ENCODE measurements around the gene BPIFA2. TPM values are rescaled to one million over a fixed set of nuclear protein-coding genes. Genes with fewer than 3 reads are reported as not detected.
"Not testable (repeated sequence)": the region's sequence is repeated elsewhere in the genome, so short reads cannot be mapped to it uniquely, and the experiment has no call there.

BPIFA2 gene
- polyA plus RNA-seq, 2 donors: not detected

GRCh38 chr20:33169176-33169794, 1.3 kb downstream of the BPIFA2 start:
- Histone ChIP-seq H3K4me1 (ENCODE audit: control insufficient read depth in 2 of 2, insufficient read depth in 2 of 2, low read length in 1 of 2) (no peaks in the 10 kb centered on the region), H3K27me3 (ENCODE audit: control insufficient read depth in 1 of 2, insufficient read depth in 2 of 2, low read length in 2 of 2) (no peaks in the 10 kb centered on the region), H3K9me3 (ENCODE audit: control insufficient read depth in 2 of 2, insufficient read depth in 1 of 2, low read depth in 1 of 2, low read length in 1 of 2) (peaks cover 2 to 3% of the 10 kb centered on the region in 2 donors), H3K27ac (ENCODE audit: low read depth in 2 of 2, low read length in 1 of 2) (no peak overlapping the region), H3K4me3 (ENCODE audit: low read depth in 1 of 2, low read length in 2 of 2) (no peak overlapping the region), H3K36me3 (ENCODE audit: control insufficient read depth in 2 of 2, insufficient read depth in 2 of 2, low read length in 1 of 2) (no peaks in the 10 kb centered on the region)
- 55% methylated on average over 8 of the region's 8 CpGs for WGBS, 2 donors

GRCh38 chr20:33172781-33173180, 4.8 kb downstream of the BPIFA2 start:
- H3K4me3 ChIP-seq (ENCODE audit: low read depth in 1 of 2, low read length in 2 of 2): no peak overlapping the region
- no peaks in the 10 kb centered on the region for H3K27me3 ChIP-seq (ENCODE audit: control insufficient read depth in 1 of 2, insufficient read depth in 2 of 2, low read length in 2 of 2)
- no peak overlapping the region for H3K27ac ChIP-seq (ENCODE audit: low read depth in 2 of 2, low read length in 1 of 2)
- no peaks in the 10 kb centered on the region for H3K4me1 ChIP-seq (ENCODE audit: control insufficient read depth in 2 of 2, insufficient read depth in 2 of 2, low read length in 1 of 2)
- no peaks in the 10 kb centered on the region for H3K36me3 ChIP-seq (ENCODE audit: control insufficient read depth in 2 of 2, insufficient read depth in 2 of 2, low read length in 1 of 2)
- WGBS, 2 donors: 30 to 31% methylated on average over 7 of the region's 7 CpGs
- H3K9me3 ChIP-seq (ENCODE audit: control insufficient read depth in 2 of 2, insufficient read depth in 1 of 2, low read depth in 1 of 2, low read length in 1 of 2): peaks cover 2 to 3% of the 10 kb centered on the region in 2 donors

- Histone ChIP-seq H3K27me3 (ENCODE audit: control insufficient read depth in 1 of 2, insufficient read depth in 2 of 2, low read length in 2 of 2) (no peaks in the 10 kb centered on the region), H3K4me1 (ENCODE audit: control insufficient read depth in 2 of 2, insufficient read depth in 2 of 2, low read length in 1 of 2) (no peaks in the 10 kb centered on the region), H3K36me3 (ENCODE audit: control insufficient read depth in 2 of 2, insufficient read depth in 2 of 2, low read length in 1 of 2) (no peaks in the 10 kb centered on the region), H3K27ac (ENCODE audit: low read depth in 2 of 2, low read length in 1 of 2) (no peak overlapping the region), H3K9me3 (ENCODE audit: control insufficient read depth in 2 of 2, insufficient read depth in 1 of 2, low read depth in 1 of 2, low read length in 1 of 2) (peaks cover 2 to 3% of the 10 kb centered on the region in 2 donors), H3K4me3 (ENCODE audit: low read depth in 1 of 2, low read length in 2 of 2) (no peak overlapping the region)
- WGBS, 2 donors: 92 to 93% methylated on average over 3 of the region's 3 CpGs
Observed at GRCh38 chr20:33175123-33175522, 7.2 kb downstream of the BPIFA2 start.

- Histone ChIP-seq H3K4me3 (ENCODE audit: low read depth in 1 of 2, low read length in 2 of 2) (no peak overlapping the region), H3K27me3 (ENCODE audit: control insufficient read depth in 1 of 2, insufficient read depth in 2 of 2, low read length in 2 of 2) (no peaks in the 10 kb centered on the region), H3K36me3 (ENCODE audit: control insufficient read depth in 2 of 2, insufficient read depth in 2 of 2, low read length in 1 of 2) (no peaks in the 10 kb centered on the region), H3K27ac (ENCODE audit: low read depth in 2 of 2, low read length in 1 of 2) (no peak overlapping the region), H3K9me3 (ENCODE audit: control insufficient read depth in 2 of 2, insufficient read depth in 1 of 2, low read depth in 1 of 2, low read length in 1 of 2) (no peaks in the 10 kb centered on the region), H3K4me1 (ENCODE audit: control insufficient read depth in 2 of 2, insufficient read depth in 2 of 2, low read length in 1 of 2) (no peaks in the 10 kb centered on the region)
- WGBS, 2 donors: 37 to 39% methylated on average over 3 of the region's 3 CpGs
Observed at GRCh38 chr20:33176101-33176500, 8.1 kb downstream of the BPIFA2 start.

- no peaks in the 10 kb centered on the region for H3K27me3 ChIP-seq (ENCODE audit: control insufficient read depth in 1 of 2, insufficient read depth in 2 of 2, low read length in 2 of 2)
- WGBS, 2 donors: 80 to 81% methylated on average over 9 of the region's 9 CpGs
Observed at GRCh38 chr20:33177866-33178265, 9.9 kb downstream of the BPIFA2 start.

GRCh38 chr20:33178726-33179125, 10.8 kb downstream of the BPIFA2 start:
- WGBS, 2 donors: 74 to 75% methylated on average over 6 of the region's 6 CpGs
- H3K4me3 ChIP-seq (ENCODE audit: low read depth in 1 of 2, low read length in 2 of 2): no peak overlapping the region
- no peaks in the 10 kb centered on the region for H3K9me3 ChIP-seq (ENCODE audit: control insufficient read depth in 2 of 2, insufficient read depth in 1 of 2, low read depth in 1 of 2, low read length in 1 of 2)
- H3K27me3 ChIP-seq (ENCODE audit: control insufficient read depth in 1 of 2, insufficient read depth in 2 of 2, low read length in 2 of 2): no peaks in the 10 kb centered on the region
- no peak overlapping the region for H3K27ac ChIP-seq (ENCODE audit: low read depth in 2 of 2, low read length in 1 of 2)
- H3K36me3 ChIP-seq (ENCODE audit: control insufficient read depth in 2 of 2, insufficient read depth in 2 of 2, low read length in 1 of 2): no peaks in the 10 kb centered on the region
- no peaks in the 10 kb centered on the region for H3K4me1 ChIP-seq (ENCODE audit: control insufficient read depth in 2 of 2, insufficient read depth in 2 of 2, low read length in 1 of 2)

More at GRCh38 chr20:33177866-33178265, 9.9 kb downstream of the BPIFA2 start:
- H3K4me3 ChIP-seq (ENCODE audit: low read depth in 1 of 2, low read length in 2 of 2): no peak overlapping the region
- no peaks in the 10 kb centered on the region for H3K36me3 ChIP-seq (ENCODE audit: control insufficient read depth in 2 of 2, insufficient read depth in 2 of 2, low read length in 1 of 2)
- H3K27ac ChIP-seq (ENCODE audit: low read depth in 2 of 2, low read length in 1 of 2): no peak overlapping the region
- no peaks in the 10 kb centered on the region for H3K9me3 ChIP-seq (ENCODE audit: control insufficient read depth in 2 of 2, insufficient read depth in 1 of 2, low read depth in 1 of 2, low read length in 1 of 2)
- no peaks in the 10 kb centered on the region for H3K4me1 ChIP-seq (ENCODE audit: control insufficient read depth in 2 of 2, insufficient read depth in 2 of 2, low read length in 1 of 2)

GRCh38 chr20:33180169-33180568, 12.2 kb downstream of the BPIFA2 start:
- no peaks in the 10 kb centered on the region for H3K27me3 ChIP-seq (ENCODE audit: control insufficient read depth in 1 of 2, insufficient read depth in 2 of 2, low read length in 2 of 2)
- H3K4me3 ChIP-seq (ENCODE audit: low read depth in 1 of 2, low read length in 2 of 2): no peak overlapping the region
- no peaks in the 10 kb centered on the region for H3K4me1 ChIP-seq (ENCODE audit: control insufficient read depth in 2 of 2, insufficient read depth in 2 of 2, low read length in 1 of 2)
- no peaks in the 10 kb centered on the region for H3K36me3 ChIP-seq (ENCODE audit: control insufficient read depth in 2 of 2, insufficient read depth in 2 of 2, low read length in 1 of 2)
- H3K27ac ChIP-seq (ENCODE audit: low read depth in 2 of 2, low read length in 1 of 2): no peak overlapping the region
- H3K9me3 ChIP-seq (ENCODE audit: control insufficient read depth in 2 of 2, insufficient read depth in 1 of 2, low read depth in 1 of 2, low read length in 1 of 2): no peaks in the 10 kb centered on the region
- WGBS, 2 donors: 90 to 92% methylated on average over 5 of the region's 5 CpGs

GRCh38 chr20:33181482-33182093, 13.6 kb downstream of the BPIFA2 start:
- Histone ChIP-seq H3K9me3 (ENCODE audit: control insufficient read depth in 2 of 2, insufficient read depth in 1 of 2, low read depth in 1 of 2, low read length in 1 of 2) (no peaks in the 10 kb centered on the region), H3K27me3 (ENCODE audit: control insufficient read depth in 1 of 2, insufficient read depth in 2 of 2, low read length in 2 of 2) (no peaks in the 10 kb centered on the region), H3K4me3 (ENCODE audit: low read depth in 1 of 2, low read length in 2 of 2) (no peak overlapping the region), H3K4me1 (ENCODE audit: control insufficient read depth in 2 of 2, insufficient read depth in 2 of 2, low read length in 1 of 2) (no peaks in the 10 kb centered on the region), H3K36me3 (ENCODE audit: control insufficient read depth in 2 of 2, insufficient read depth in 2 of 2, low read length in 1 of 2) (no peaks in the 10 kb centered on the region), H3K27ac (ENCODE audit: low read depth in 2 of 2, low read length in 1 of 2) (no peak overlapping the region)
- 57 to 68% methylated on average over 1 of the region's 1 CpG for WGBS, 2 donors

GRCh38 chr20:33183312-33183711, 15.4 kb downstream of the BPIFA2 start:
- no peaks in the 10 kb centered on the region for H3K4me1 ChIP-seq (ENCODE audit: control insufficient read depth in 2 of 2, insufficient read depth in 2 of 2, low read length in 1 of 2)
- H3K9me3 ChIP-seq (ENCODE audit: control insufficient read depth in 2 of 2, insufficient read depth in 1 of 2, low read depth in 1 of 2, low read length in 1 of 2): no peaks in the 10 kb centered on the region
- no peak overlapping the region for H3K27ac ChIP-seq (ENCODE audit: low read depth in 2 of 2, low read length in 1 of 2)
- no peaks in the 10 kb centered on the region for H3K27me3 ChIP-seq (ENCODE audit: control insufficient read depth in 1 of 2, insufficient read depth in 2 of 2, low read length in 2 of 2)
- no peak overlapping the region for H3K4me3 ChIP-seq (ENCODE audit: low read depth in 1 of 2, low read length in 2 of 2)
- no peaks in the 10 kb centered on the region for H3K36me3 ChIP-seq (ENCODE audit: control insufficient read depth in 2 of 2, insufficient read depth in 2 of 2, low read length in 1 of 2)
- WGBS, 2 donors: 85 to 86% methylated on average over 2 of the region's 2 CpGs

GRCh38 chr20:33185031-33185590, 17.2 kb downstream of the BPIFA2 start:
- not testable (repeated sequence) for H3K4me3 ChIP-seq (ENCODE audit: low read depth in 1 of 2, low read length in 2 of 2); H3K27ac ChIP-seq (ENCODE audit: low read depth in 2 of 2, low read length in 1 of 2); H3K36me3 ChIP-seq (ENCODE audit: control insufficient read depth in 2 of 2, insufficient read depth in 2 of 2, low read length in 1 of 2); H3K4me1 ChIP-seq (ENCODE audit: control insufficient read depth in 2 of 2, insufficient read depth in 2 of 2, low read length in 1 of 2); H3K9me3 ChIP-seq (ENCODE audit: control insufficient read depth in 2 of 2, insufficient read depth in 1 of 2, low read depth in 1 of 2, low read length in 1 of 2); H3K27me3 ChIP-seq (ENCODE audit: control insufficient read depth in 1 of 2, insufficient read depth in 2 of 2, low read length in 2 of 2)
- whole genome bisulfite sequencing, 2 donors: 84 to 91% methylated on average over 16 to 40 of the region's 40 CpGs
